CD4-positive, alpha-beta T cell treated with Interleukin-6 for 4 hours (primary cell): ENCODE measurements around the gene MET.

ENCODE experiments used
- DNase-seq: peaks from one replicate; pipeline ENCODE4 v3.0.0-alpha.2; 2020; ENCODE audit warnings: mixed read lengths

The MET gene

DNA sequence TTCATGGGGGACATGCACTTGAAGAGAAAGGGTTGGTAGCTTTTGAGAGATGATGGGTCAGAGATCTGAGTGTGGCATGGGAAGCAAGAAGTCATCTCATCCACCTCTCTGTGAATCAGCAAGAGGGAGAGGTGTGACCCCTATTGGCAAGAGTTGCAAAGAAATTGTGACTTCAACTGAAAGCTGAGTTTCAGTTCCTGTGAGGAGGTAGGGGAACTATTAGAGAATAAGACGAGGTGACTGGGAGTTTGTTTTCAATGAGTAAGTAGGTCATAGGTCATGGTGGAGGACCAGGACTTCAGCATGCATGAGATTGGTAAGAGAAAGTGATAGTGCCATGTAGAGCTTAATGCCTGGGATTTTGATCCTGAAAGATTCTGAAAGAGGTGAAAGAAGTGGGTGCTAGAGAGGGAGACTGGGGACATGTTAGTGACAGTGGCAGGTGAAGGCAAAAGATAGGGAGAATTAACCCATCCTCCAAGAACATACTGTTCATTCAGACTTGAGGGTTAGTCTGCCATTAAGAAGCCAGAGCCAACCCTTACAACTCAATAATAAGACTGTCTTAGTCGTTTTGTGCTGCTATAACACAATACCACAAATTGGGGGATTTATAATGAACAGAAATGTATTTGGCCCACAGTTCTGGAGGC lies 114.9 kb downstream of the MET start:
- no peak for DNase-seq

DNA sequence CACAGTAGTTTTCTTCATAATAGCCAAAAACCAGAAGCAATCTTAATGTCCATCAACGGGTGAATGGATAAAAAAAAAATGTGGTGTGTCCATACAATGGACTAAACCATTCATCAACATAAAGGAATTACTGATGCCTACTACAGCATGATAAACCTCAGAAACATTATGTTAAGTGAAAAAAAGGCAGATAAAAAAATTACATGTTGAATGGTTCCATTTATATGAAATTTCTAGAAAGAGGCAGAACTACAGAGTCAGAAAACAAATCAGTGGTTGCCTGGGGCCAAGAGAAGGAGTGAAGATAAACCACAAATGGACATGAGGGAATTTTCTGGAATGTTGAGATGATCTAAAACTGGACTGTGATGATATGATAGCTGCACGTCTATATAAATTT lies 115.9 kb downstream of the MET start:
- no peak for DNase-seq

DNA sequence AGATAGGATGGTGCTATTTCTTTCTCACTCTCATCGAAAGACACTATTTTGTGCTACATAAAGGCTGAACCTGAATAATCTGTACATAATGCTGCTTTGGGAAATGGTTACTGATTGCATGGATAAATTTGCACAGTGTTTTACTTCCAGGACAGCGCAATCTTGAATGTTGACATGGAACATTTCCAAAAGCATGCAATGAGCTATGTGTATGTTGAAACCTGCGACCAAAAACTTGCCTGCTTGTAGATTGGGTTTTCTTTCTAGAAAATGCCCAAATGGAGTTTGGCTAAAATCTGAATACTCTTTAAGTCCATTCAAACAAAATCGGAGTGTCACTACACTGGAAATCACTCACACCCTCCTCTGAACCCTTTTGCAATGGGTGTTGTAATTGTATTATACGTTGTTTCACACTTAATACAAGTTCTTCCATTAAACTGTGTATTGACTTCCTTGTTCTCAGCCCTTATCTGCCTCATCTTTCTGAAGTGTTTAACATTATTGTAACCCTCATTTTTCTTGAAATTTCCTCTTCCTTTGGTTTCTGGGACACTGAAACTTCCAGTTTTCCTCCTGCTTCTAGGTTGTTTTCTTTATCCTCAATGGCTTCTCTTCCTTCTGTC lies 116.7 kb downstream of the MET start:
- DNase-seq, result no peak

DNA sequence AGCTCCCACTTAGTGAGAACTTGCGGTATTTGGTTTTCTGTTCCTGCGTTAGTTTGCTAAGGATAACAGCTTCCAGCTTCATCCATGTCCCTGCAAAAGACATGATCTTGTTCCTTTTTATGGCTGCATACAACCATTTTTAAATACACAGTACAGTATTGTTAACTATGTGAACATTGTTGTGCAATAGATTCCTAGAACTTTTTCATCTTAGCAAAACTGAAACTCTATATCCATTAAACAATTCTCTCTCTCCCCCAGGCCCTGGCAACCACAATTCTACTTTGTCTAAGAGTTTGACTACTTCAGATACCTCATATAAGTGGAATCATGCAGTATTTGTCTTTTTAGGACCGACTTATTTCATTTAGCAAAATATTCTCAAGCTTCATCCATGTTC lies 118.0 kb downstream of the MET start:
- no peak for DNase-seq

DNA sequence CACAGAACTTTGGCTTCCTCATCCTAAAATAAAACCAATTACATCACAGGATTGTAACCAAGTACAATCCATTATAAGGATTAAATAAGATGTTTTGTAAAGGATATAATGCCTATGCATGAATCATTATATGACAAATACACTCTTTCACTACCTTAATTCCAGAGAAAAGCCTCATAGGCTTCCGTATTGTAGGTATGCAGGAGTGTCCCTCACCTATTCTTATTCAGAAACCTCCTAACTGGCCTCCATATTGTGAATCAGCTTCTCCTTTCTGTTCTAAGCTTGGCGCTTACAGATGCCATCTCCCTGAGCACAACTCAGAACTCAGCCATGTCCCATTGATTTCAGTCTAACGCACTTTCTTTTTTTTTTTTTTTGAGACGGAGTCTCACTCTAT lies 120.8 kb downstream of the MET start:
- DNase-seq, result no peak

DNA sequence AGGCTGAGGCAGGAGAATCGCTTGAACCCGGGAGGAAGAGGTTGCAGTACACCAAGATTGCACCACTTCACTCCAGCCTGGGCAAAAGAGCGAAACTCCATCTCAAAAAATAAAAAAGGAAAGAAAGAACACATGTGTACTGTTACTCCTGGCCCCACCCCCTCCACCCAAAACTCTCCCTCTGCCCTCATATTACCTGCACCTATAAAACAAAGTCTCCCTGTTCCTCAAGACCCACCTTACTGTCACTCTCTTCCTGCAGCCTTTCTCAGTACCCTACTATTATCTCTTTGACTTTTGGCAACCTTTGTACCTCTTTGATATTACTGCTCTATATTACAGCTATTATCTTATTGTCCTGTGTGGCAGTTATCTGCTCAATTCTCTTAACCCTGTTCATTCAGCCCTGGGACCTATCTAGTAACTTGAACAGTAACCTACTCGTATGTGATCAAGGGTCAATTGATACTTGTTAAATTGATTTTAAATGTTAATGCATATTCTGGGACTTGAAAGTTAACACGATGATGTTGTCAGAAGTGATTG lies 121.9 kb downstream of the MET start:
- DNase-seq, result no peak

DNA sequence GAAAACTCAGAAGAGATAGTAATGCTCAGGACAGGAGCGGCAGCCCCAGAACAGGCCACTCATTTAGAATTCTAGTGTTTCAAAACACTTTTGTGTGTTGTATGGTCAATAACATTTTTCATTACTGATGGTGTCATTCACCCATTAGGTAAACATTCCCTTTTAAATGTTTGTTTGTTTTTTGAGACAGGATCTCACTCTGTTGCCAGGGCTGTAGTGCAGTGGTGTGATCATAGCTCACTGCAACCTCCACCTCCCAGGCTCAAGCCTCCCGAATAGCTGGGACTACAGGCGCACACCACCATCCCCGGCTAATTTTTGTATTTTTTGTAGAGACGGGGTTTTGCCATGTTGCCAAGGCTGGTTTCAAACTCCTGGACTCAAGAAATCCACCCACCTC lies 124.5 kb downstream of the MET start:
- no peak for DNase-seq

DNA sequence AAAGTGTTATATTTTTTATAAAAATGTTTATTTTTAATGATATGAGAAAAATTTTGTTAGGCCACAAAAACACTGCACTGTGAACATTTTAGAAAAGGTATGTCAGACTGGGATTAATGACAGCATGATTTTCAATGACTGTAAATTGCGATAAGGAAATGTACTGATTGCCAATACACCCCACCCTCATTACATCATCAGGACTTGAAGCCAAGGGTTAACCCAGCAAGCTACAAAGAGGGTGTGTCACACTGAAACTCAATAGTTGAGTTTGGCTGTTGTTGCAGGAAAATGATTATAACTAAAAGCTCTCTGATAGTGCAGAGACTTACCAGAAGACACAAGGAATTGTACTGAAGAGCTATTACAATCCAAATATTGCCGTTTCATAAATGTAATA lies 125.6 kb downstream of the MET start:
- no peak for DNase-seq

DNA sequence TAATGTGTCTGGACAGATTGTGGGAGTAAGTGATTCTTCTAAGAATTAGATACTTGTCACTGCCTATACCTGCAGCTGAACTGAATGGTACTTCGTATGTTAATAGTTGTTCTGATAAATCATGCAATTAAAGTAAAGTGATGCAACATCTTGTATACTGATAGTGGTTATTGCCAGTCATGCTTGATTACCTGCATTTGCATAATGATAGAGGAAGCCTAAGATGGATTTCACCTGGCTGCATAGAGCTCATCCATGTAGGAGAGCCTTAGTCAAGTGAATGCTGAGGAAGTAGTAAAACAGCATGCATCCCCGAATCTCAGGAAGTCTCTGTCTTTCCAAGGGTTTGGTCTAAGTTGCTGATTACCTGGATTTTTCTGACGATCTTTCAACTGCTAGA lies 126.2 kb downstream of the MET start:
- DNase-seq, result no peak

DNA sequence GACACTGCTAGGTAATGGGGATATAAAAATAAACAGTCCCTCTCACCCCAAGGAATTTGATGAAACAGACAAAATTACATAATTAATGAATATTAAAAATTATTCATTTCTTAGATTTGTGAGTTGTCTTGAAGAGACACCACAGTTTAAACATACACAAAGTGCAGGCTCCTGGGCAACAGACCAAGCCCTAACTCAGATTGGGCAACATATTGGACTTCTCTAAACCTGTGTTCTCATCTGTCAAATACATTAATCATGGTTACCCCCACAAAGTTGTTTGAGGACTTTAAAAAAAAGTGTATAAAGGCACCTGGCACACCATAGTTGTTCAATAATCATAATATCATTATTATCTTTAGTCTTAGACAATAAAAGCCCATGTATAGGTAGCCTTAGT lies 127.9 kb downstream of the MET start:
- DNase-seq, result no peak

DNA sequence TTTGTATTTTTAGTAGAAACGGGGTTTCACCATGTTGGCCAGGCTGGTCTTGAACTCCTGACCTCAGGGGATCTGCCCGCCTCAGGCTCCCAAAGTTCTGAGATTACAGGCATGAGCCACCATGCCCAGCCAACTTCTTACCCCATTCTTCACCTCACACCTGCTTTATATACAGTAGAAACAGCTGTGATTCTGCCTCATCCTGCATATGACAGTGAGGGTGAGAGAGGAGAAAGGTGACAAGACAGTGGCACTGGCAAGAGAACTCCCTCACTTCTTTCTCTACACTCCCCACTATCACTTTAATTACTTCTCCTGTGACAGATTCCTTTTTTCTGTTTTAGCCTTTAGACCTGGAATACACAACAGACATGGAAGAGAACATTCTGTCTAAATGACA lies 128.6 kb downstream of the MET start:
- DNase-seq, result no peak

DNA sequence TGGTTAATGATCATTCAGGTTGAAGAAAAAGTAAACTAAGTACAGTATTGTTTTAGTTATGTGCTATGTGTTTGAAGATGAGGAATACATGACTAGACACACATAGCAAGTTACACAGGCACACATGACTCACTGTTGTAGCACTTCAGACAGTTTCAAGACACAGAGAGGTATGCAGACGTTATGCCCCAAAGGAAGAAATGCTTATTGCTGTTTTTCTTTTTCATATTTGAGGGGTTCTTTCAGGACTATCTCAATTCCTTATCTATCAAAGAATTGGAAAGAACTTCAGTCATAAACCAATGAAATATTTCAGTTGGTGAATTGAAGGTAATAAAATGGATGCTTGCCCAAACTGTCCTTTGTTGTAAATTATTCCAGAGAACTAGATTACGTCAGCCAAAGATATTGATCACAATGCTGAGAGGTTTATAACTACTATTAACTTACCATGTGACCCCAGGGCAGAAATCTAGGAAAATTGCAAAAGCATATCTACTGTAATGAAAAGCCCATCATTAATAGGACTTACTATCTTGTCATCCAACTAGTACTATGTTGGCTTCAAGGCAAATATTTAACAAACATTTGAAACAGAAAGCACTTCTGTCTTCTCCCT lies 129.2 kb downstream of the MET start:
- DNase-seq, result no peak

DNA sequence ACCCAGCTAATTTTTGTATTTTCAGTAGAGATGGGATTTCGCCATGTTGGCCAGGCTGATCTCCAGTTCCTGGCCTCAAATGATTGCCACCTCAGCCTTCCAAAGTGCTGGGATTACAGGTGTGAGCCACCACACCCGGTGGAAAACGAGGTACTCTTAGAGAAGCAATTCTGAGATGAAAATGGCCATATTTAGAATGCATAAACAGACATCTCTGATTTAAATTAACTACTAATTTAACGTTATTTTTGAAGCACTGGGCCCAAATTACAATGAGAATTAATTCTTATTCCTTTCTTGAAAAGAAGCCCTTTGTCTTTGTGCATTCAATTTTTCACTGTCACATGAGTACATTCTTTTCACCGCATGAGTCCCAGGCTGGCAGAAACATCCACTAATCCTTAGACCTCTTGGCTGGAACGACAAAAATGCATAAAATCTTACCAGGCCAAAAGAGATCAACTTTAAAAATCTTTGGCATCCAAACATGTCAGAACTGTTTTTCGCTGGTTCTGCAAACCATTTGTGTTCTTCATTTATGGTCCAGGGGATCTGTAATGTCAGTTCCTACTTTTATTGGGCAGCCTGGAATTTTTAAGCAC lies 130.2 kb downstream of the MET start:
- DNase-seq, result no peak

DNA sequence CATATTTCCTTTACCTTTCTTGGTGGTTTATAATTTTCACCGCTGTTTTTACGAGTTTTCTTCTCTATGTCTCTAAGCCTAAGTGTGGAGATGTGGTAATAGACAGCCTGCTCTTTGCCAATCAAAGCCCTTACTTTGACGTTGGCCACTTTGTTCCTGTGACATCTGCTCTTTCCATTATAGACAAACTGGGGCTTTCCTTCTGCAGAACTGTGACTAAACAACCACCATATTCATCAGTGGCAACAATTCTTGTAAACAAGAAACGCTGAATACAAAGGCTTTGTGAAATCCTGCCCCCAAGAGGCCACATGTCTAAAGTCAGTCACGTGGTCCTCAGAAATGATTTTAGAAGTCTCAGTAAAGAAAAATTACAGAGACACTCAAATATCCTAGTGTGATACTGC lies 130.8 kb downstream of the MET start:
- no peak for DNase-seq

DNA sequence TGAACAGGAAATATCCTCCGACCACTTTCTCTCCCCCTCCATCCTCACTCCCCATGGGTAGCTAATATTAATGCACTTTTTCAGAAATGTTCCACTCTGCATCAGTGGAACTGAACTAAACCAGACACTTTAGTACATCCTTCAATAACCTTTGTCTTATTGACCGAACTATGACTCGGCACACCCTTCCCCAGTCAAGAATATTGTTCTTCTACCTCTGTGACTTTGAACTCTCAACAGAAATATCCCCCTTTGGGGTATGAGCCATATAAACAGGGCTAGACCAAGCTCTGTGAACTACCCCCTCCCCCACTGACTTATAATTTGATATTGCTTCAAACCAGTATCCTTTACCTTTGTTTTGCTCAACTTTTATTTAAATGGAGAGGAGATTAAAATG lies 132.5 kb downstream of the MET start:
- no peak for DNase-seq

DNA sequence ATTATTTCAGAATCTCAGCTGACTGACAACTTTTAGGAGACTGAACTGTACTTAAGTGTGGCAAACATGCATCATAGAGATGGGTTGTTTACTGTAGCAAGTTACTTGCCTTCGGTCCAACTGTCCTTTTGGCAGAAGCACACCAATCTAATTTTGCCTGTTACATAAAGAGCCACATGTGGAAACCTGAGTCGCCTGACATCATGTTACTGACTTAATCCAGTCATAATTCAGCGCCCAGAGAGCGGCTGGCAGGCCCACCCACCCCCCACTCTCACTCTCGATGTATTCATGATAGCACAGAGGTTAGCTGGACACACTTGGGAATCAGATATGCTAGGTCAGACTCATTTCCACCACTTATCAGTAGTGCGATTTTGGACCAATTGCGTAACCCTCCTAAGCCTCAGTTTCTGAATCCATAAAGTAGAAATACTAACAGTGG lies 133.1 kb downstream of the MET start:
- no peak for DNase-seq

DNA sequence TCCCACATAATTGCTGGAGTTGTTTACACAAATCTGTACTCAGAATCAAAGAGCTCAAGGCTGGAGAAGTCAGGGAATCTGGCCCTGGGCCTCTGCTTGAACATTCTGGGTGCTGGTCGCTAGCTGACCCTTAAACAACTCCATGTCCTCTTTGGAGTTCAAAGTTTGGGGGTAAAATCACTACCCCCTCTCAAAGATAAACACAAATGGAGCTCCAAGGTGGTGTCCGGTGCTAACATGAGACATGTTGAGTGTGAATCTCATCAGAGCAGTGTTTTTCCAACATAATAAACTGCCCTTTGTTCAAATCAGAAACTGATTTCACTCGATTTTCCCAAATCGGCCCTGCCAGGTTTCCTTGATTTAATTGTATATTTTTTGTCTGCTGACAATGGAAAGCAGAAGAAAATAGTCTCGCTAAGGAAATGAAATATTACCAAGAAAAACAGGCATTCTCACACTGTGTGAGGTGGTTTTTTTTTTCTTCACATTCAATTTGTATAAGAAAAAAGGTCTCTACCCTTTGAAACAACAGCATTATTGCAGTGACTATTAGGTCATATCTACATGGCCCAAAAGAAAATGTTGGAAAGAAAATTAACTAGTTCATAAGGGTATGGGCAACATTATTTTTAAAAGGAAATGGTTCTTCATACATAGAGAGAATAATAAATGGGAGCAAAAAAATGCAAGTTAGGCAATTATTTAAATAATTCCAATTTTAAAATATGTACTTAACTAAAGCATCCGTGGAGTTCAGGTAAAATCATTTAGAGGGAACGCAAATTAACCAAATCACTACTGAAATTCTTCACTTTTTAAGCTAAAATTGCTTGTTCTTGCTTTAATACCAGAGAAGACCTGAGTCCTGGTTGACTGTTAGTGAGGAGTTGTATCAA lies 134.3 kb downstream of the MET start:
- DNase-seq, result no peak

DNA sequence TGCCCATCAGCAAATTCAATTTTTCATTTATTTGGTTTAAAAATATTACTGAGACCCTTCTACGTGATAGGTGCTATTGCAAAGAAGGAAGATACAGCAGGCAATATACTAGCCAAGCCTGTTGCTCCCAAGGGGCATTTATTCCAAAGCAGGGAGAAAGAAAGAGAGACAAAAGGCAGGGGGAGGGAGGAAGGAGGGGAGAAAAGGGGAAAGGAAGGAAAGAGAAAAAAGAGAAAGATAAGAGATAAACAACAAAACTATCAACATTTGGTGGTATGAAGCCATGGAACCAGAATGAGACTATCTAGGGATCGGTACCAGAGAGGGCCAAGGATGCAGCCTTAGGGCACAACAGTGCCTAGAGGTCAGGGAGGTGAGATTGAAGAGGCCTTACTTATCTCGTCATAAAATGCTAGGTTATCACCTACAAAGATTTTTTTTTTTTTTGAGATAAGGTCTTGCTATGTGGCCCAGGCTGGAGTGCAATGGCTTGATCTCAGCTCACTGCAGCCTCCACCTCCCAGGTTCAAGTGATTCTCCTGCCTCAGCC lies 135.1 kb downstream of the MET start:
- DNase-seq, result no peak

DNA sequence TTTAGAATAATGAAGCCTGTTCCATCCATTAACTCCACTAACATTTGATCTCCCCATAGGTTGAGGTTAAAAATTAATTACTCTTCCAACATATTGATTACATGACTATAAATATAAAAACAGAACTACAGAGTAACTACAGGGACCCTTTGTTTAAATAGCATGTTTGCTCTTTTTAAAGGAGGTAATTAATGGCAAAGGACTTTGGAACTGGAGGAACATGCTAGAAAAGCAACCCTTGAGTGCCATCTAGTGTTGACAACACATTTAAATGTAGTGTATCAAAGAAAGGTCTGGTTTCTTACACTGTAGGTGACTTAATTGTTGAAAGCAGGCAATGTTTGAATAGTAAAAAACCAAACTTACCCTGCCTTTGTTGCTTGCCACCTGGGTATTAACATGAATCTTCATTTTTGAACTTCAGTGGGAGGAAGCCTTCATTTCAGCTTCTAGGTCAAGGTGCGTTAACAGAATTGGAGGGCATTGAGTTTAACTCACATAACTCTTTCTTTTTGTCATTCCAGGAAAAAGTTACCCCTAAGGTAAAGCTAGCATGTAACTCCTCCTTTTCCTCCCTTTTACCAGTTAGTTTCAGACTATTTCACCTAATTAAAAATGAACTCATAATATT lies 137.8 kb downstream of the MET start:
- no peak for DNase-seq

DNA sequence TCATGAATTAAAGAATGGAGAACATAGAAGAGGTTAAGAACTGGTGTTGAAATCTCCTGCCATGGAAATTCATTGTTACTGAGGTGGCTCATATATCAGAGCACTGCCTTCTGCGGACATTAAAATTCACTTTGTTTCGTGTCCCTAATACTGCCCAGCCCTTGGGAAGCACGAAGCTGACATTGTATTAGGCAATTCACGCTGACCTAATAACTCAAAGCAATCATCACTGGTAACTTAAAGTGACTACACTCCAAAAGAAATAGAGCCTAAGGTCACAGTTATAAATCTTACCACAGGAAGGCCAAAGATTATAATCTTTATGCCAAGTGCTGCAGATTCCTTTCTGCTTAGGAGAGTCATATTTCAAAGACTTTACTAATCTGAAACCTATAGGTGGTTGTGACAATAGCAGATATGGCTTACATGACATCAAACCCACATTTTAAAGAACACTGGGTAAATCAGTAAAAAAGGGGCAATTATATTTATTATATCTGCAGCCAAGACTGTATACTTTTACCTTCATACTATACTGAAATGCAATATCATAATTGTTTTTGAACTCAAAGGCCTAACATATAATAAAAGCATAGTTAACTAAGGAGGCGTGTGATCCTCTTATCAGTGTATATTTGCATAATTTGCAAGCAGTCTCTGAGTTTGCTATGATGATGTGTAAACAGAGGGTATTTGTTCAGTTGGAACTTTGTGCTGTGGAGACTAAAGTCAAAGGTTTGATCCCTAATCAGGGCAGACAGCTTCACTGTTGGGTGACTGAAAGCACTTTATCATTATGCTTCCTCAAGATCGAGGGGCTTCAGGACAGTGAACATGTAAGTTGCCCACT lies 138.5 kb downstream of the MET start:
- DNase-seq, result no peak

DNA sequence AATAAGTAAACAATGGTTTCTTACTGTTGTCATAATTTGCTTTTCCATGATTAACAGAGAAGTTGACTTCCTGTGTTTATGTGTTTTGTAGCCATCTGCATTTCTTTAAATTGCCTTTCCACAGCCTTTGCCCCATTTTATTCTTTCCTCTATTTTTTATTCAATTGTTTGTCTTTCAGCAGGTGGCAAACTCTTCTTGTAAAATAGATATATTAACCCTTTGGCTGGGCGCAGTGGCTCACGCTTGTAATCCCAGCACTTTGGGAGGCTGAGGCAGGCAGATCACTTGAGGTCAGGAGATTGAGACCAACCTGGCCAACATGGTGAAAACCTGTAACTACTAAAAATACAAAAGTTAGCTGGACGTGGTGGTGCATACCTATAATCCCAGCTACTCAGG lies 139.8 kb downstream of the MET start:
- no peak for DNase-seq
